Measurements from ENCODE around the gene ADORA1. TPM values are rescaled to one million over a fixed set of nuclear protein-coding genes. Genes with fewer than 3 reads are reported as not detected.

Gene ADORA1
- polyA plus RNA-seq, 1 of the 3 experiments (the other 2 are of a cell fraction), result 4.8 TPM

DNA sequence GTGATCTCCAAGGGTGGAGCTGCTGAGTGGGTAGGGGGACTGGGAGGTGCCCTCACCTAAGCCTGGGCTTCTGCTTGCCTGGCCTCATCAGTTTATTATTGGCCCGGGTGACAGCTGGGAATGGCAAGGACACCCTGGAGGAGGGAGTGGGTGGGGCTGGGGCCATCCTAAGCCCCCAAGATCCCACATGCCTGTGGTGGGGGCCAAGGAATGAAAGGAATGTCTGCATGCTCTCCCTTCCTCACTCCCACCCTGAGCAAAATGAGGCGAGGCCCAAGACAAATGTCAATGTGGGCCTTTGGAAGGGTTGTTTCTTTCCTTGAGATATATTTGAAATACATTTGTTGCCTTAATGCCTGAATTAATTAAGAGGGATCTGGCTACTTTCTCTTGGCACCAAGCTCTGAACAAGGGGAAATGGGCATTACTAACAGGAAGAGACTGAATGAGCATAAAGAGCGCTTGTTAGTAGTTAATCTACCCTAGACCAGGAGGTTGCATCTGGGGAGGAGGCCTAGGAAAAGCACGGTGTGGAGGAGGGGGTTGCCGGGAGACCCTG, 78.7 kb downstream of the ADORA1 start:
- Histone ChIP-seq H3K9ac (no peak overlapping the region), H2AFZ (ENCODE audit: low read depth) (no peak overlapping the region)
- 90% methylated on average over 5 of the region's 5 CpGs for WGBS (ENCODE audit: low lambda C conversion rate)

DNA sequence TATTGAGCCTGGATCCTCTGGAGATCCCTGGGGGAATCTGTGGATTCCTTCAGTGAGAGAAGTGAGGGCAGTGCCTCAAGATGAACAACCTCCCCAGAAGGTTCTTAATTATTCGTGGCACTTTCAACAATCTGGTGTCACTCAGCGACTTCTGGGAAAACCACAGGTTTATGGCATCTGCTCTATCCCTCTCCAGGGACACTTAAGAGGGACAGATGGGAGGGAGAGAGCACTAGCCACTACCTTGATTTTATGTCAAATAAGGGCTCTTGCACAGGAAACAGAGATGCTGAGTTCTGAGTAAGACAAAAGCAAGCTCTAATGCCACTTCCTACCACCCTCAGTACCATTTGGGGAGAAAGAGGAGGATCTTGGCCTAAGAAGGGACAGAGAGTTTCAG, 80.2 kb downstream of the ADORA1 start:
- Histone ChIP-seq H3F3A (replicated peaks; ENCODE audit: insufficient read depth) (no peaks in the 10 kb centered on the region), H3K27me3 (ENCODE audit: insufficient read depth) (no peaks in the 10 kb centered on the region; the same call in 1 of the 2 replicates), H3K4me1 (ENCODE audit: control insufficient read depth in 1 of 2, insufficient read depth in 2 of 2, low read depth in 1 of 2, low read length in 1 of 2) (no peaks in the 10 kb centered on the region; a peak in 1 of 4 replicates), H3K27ac (ENCODE audit: low read depth in 2 of 2, low read length in 1 of 2) (no peak overlapping the region), H3K4me3 (ENCODE audit: low read depth in 2 of 2, low read length in 1 of 2) (no peak overlapping the region), H3K79me2 (ENCODE audit: insufficient read depth) (no peaks in the 10 kb centered on the region), H3K4me2 (no peak overlapping the region), H3K9me2 (no peaks in the 10 kb centered on the region), H4K20me1 (ENCODE audit: insufficient read depth) (no peaks in the 10 kb centered on the region), H3K9me3 (no peaks in the 10 kb centered on the region), H3K36me3 (replicated peaks in 1 of 2; ENCODE audit: control insufficient read depth in 1 of 2, insufficient read depth in 2 of 2, low read length in 1 of 2) (no peaks in the 10 kb centered on the region), H2AFZ (ENCODE audit: low read depth) (no peak overlapping the region), H3K9ac (no peak overlapping the region)
- TF ChIP-seq GABPA (IDR thresholded peaks at IDR 0.05; ENCODE audit: low read depth), result no peak
- TF ChIP-seq ELF1 (IDR thresholded peaks at IDR 0.05), result no peak
- TF ChIP-seq NFIC (IDR thresholded peaks at IDR 0.05; ENCODE audit: borderline replicate concordance), result no peak
- no peak for TF ChIP-seq EP300 (IDR thresholded peaks at IDR 0.05; ENCODE audit: borderline replicate concordance in 1 of 2, low read depth in 1 of 2, low read length in 1 of 2)
- no peak for TF ChIP-seq FOXJ3 (CRISPR knock-in tag; IDR thresholded peaks at IDR 0.05)
- TF ChIP-seq MEF2A (IDR thresholded peaks at IDR 0.05; ENCODE audit: borderline replicate concordance, low read depth), result no peak
- TF ChIP-seq FOXM1 (IDR thresholded peaks at IDR 0.05; ENCODE audit: low read depth), result no peak
- ChIA-PET CTCF (interaction anchor here (1.0 to 23.6 kb wide), 3 partner anchors 13 to 168 kb away, joined by 3 to 602 read pairs (median 454); partner anchors contain the start of gene ADORA1), POLR2A (no interaction called here)
- no peak for DNase-seq
- whole genome bisulfite sequencing (ENCODE audit: low lambda C conversion rate), result 68% methylated on average over 2 of the region's 2 CpGs

More for the DNA sequence above, 78.7 kb downstream of the ADORA1 start:
- H3K9me2 ChIP-seq, result no peaks in the 10 kb centered on the region
- no peaks in the 10 kb centered on the region for H3K9me3 ChIP-seq
- CTCF ChIA-PET, result interaction anchor here (0.9 to 23.6 kb wide), 8 partner anchors 9 to 167 kb away, joined by 3 to 602 read pairs (median 11); partner anchors contain the start of gene ADORA1
- no peaks in the 10 kb centered on the region for H3K36me3 ChIP-seq (replicated peaks in 1 of 2; ENCODE audit: control insufficient read depth in 1 of 2, insufficient read depth in 2 of 2, low read length in 1 of 2)
- TF ChIP-seq, protein P1, sequence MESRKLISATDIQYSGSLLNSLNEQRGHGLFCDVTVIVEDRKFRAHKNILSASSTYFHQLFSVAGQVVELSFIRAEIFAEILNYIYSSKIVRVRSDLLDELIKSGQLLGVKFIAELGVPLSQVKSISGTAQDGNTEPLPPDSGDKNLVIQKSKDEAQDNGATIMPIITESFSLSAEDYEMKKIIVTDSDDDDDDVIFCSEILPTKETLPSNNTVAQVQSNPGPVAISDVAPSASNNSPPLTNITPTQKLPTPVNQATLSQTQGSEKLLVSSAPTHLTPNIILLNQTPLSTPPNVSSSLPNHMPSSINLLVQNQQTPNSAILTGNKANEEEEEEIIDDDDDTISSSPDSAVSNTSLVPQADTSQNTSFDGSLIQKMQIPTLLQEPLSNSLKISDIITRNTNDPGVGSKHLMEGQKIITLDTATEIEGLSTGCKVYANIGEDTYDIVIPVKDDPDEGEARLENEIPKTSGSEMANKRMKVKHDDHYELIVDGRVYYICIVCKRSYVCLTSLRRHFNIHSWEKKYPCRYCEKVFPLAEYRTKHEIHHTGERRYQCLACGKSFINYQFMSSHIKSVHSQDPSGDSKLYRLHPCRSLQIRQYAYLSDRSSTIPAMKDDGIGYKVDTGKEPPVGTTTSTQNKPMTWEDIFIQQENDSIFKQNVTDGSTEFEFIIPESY (IDR thresholded peaks at IDR 0.05; ENCODE audit: borderline replicate concordance, low read depth), result no peak
- TF ChIP-seq SMC3 (IDR thresholded peaks at IDR 0.05; ENCODE audit: low read depth, low read length), result no peak
- TF ChIP-seq, protein P2, sequence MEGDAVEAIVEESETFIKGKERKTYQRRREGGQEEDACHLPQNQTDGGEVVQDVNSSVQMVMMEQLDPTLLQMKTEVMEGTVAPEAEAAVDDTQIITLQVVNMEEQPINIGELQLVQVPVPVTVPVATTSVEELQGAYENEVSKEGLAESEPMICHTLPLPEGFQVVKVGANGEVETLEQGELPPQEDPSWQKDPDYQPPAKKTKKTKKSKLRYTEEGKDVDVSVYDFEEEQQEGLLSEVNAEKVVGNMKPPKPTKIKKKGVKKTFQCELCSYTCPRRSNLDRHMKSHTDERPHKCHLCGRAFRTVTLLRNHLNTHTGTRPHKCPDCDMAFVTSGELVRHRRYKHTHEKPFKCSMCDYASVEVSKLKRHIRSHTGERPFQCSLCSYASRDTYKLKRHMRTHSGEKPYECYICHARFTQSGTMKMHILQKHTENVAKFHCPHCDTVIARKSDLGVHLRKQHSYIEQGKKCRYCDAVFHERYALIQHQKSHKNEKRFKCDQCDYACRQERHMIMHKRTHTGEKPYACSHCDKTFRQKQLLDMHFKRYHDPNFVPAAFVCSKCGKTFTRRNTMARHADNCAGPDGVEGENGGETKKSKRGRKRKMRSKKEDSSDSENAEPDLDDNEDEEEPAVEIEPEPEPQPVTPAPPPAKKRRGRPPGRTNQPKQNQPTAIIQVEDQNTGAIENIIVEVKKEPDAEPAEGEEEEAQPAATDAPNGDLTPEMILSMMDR (IDR thresholded peaks at IDR 0.05), result no peak
- TF ChIP-seq, protein P3, sequence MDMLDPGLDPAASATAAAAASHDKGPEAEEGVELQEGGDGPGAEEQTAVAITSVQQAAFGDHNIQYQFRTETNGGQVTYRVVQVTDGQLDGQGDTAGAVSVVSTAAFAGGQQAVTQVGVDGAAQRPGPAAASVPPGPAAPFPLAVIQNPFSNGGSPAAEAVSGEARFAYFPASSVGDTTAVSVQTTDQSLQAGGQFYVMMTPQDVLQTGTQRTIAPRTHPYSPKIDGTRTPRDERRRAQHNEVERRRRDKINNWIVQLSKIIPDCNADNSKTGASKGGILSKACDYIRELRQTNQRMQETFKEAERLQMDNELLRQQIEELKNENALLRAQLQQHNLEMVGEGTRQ (IDR thresholded peaks at IDR 0.05; ENCODE audit: borderline replicate concordance, low read depth, low read length), result no peak
- H3K4me1 ChIP-seq (ENCODE audit: control insufficient read depth in 1 of 2, insufficient read depth in 2 of 2, low read depth in 1 of 2, low read length in 1 of 2), result no peaks in the 10 kb centered on the region; a peak in 1 of 4 replicates
- H3K4me3 ChIP-seq (ENCODE audit: low read depth in 2 of 2, low read length in 1 of 2), result no peak overlapping the region
- DNase-seq, result no peak
- no peaks in the 10 kb centered on the region for H3K79me2 ChIP-seq (ENCODE audit: insufficient read depth)
- POLR2A ChIA-PET, result no interaction called here
- H3F3A ChIP-seq (replicated peaks; ENCODE audit: insufficient read depth), result no peaks in the 10 kb centered on the region
- no peaks in the 10 kb centered on the region for H4K20me1 ChIP-seq (ENCODE audit: insufficient read depth)
- no peaks in the 10 kb centered on the region; the same call in 1 of the 2 replicates for H3K27me3 ChIP-seq (ENCODE audit: insufficient read depth)
- H3K4me2 ChIP-seq, result no peak overlapping the region
- H3K27ac ChIP-seq (ENCODE audit: low read depth in 2 of 2, low read length in 1 of 2), result no peak overlapping the region

All from SK-N-SH (cell line).